SK-N-SH (cell line): ENCODE data around the gene DCAF5.

ENCODE experiments used
- CHD2 ChIP-seq: fragments of 150-350 bp; IDR thresholded peaks from 2 replicates; pipeline ENCODE4 v1.6.1; 2018; ENCODE audit warnings: low read length; ENCODE audit not compliant: partially characterized antibody
- CTCF ChIP-seq: fragments of 200-600 bp; sonication (generic); IDR thresholded peaks from 2 replicates; pipeline ENCODE4 v1.6.1; 2017; ENCODE audit warnings: antibody characterized with exemption, mild to moderate bottlenecking, moderate library complexity
- ELF1 ChIP-seq: IDR thresholded peaks from 2 replicates; pipeline ENCODE4 v1.4.0; 2012
- EP300 ChIP-seq, 2 experiments: IDR thresholded peaks; 2 replicates each; pipeline versions ENCODE4 v1.4.0 to v1.6.1; 2012; ENCODE audit warnings: borderline replicate concordance in 1 of 2, low read depth in 1 of 2, low read length in 1 of 2
- JUND ChIP-seq: IDR thresholded peaks from 2 replicates; pipeline ENCODE4 v1.4.0; 2012
- MAX ChIP-seq: IDR thresholded peaks from 2 replicates; pipeline ENCODE4 v1.4.0; 2012; ENCODE audit warnings: low read depth
- NRF1 ChIP-seq: IDR thresholded peaks from 2 replicates; pipeline ENCODE4 v1.6.1; 2012; ENCODE audit warnings: low read depth, mild to moderate bottlenecking, low read length
- RCOR1 ChIP-seq: fragments of 150-350 bp; IDR thresholded peaks from 2 replicates; pipeline ENCODE4 v1.6.1; 2017; ENCODE audit warnings: antibody characterized with exemption, low read length
- TF ChIP-seq, protein P1 (sequence below): IDR thresholded peaks from 2 replicates; pipeline ENCODE4; 2012
- TF ChIP-seq, protein P2 (sequence below): IDR thresholded peaks from 2 replicates; pipeline ENCODE4 v1.4.0; 2012; ENCODE audit warnings: low read depth, borderline replicate concordance
- TF ChIP-seq, protein P3 (sequence below): fragments of 150-350 bp; IDR thresholded peaks from 2 replicates; pipeline ENCODE4 v1.6.1; 2017; ENCODE audit warnings: antibody characterized with exemption, low read length, low read depth, borderline replicate concordance

GRCh38 chr14:69042299-69042698, 110.6 kb downstream of the DCAF5 start:
- TF ChIP-seq CTCF (no peak), MAX (no peak), JUND (no peak), RCOR1 (no peak), NRF1 (no peak), CHD2 (no peak), ELF1 (no peak), EP300 (IDR thresholded peaks at IDR 0.05; ENCODE audit: borderline replicate concordance in 1 of 2, low read depth in 1 of 2, low read length in 1 of 2) (no peak)
- TF ChIP-seq, protein P1, sequence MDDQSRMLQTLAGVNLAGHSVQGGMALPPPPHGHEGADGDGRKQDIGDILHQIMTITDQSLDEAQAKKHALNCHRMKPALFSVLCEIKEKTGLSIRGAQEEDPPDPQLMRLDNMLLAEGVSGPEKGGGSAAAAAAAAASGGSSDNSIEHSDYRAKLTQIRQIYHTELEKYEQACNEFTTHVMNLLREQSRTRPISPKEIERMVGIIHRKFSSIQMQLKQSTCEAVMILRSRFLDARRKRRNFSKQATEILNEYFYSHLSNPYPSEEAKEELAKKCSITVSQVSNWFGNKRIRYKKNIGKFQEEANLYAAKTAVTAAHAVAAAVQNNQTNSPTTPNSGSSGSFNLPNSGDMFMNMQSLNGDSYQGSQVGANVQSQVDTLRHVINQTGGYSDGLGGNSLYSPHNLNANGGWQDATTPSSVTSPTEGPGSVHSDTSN, result no peak
- TF ChIP-seq, protein P2, sequence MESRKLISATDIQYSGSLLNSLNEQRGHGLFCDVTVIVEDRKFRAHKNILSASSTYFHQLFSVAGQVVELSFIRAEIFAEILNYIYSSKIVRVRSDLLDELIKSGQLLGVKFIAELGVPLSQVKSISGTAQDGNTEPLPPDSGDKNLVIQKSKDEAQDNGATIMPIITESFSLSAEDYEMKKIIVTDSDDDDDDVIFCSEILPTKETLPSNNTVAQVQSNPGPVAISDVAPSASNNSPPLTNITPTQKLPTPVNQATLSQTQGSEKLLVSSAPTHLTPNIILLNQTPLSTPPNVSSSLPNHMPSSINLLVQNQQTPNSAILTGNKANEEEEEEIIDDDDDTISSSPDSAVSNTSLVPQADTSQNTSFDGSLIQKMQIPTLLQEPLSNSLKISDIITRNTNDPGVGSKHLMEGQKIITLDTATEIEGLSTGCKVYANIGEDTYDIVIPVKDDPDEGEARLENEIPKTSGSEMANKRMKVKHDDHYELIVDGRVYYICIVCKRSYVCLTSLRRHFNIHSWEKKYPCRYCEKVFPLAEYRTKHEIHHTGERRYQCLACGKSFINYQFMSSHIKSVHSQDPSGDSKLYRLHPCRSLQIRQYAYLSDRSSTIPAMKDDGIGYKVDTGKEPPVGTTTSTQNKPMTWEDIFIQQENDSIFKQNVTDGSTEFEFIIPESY, result no peak
- TF ChIP-seq, protein P3, sequence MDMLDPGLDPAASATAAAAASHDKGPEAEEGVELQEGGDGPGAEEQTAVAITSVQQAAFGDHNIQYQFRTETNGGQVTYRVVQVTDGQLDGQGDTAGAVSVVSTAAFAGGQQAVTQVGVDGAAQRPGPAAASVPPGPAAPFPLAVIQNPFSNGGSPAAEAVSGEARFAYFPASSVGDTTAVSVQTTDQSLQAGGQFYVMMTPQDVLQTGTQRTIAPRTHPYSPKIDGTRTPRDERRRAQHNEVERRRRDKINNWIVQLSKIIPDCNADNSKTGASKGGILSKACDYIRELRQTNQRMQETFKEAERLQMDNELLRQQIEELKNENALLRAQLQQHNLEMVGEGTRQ, result no peak
